Measurements from ENCODE around the gene TLX1. TPM values are rescaled to one million over a fixed set of nuclear protein-coding genes. Genes with fewer than 3 reads are reported as not detected.

Gene TLX1
- total RNA-seq, 1 donor from 2014 or later: not detected

GRCh38 chr10:101136007-101136707 is 5.1 kb downstream of the TLX1 start:
- intact Hi-C loops (cut with DNase I): no loop called here
- H3K27ac ChIP-seq: no peak overlapping the region
- H3K4me1 ChIP-seq: peaks cover 38% of the 10 kb centered on the region
- DNase-seq (ENCODE audit: extremely low spot score in 2 of 2): no peak
- TF ChIP-seq POLR2A (IDR thresholded peaks at IDR 0.05) (no peak), POLR2AphosphoS5 (IDR thresholded peaks at IDR 0.05; ENCODE audit: insufficient read depth in 1 of 2, low read depth in 1 of 2) (no peak), CTCF (IDR thresholded peaks at IDR 0.05) (no peak)
- no peaks in the 10 kb centered on the region for H3K36me3 ChIP-seq
- no peaks in the 10 kb centered on the region for H3K9me3 ChIP-seq
- H3K4me3 ChIP-seq: no peak overlapping the region
- peaks cover 27% of the 10 kb centered on the region for H3K27me3 ChIP-seq

GRCh38 chr10:101136708-101137121 is 5.6 kb downstream of the TLX1 start:
- intact Hi-C loops (cut with DNase I): no loop called here
- H3K4me1 ChIP-seq: peaks cover 33% of the 10 kb centered on the region

GRCh38 chr10:101137271-101137670 is 6.2 kb downstream of the TLX1 start:
- Histone ChIP-seq H3K36me3 (no peaks in the 10 kb centered on the region), H3K27me3 (peaks cover 34% of the 10 kb centered on the region), H3K27ac (no peak overlapping the region), H3K4me1 (peaks cover 28% of the 10 kb centered on the region), H3K4me3 (no peak overlapping the region), H3K9me3 (no peaks in the 10 kb centered on the region)
- intact Hi-C loops (cut with DNase I): no loop called here
- no peak for DNase-seq (ENCODE audit: extremely low spot score in 2 of 2)
- TF ChIP-seq POLR2AphosphoS5 (IDR thresholded peaks at IDR 0.05; ENCODE audit: insufficient read depth in 1 of 2, low read depth in 1 of 2) (no peak), POLR2A (IDR thresholded peaks at IDR 0.05) (no peak), CTCF (IDR thresholded peaks at IDR 0.05) (no peak)

More at GRCh38 chr10:101136708-101137121, 5.6 kb downstream of the TLX1 start:
- Histone ChIP-seq H3K9me3 (no peaks in the 10 kb centered on the region), H3K36me3 (no peaks in the 10 kb centered on the region), H3K27me3 (peaks cover 33% of the 10 kb centered on the region), H3K27ac (no peak overlapping the region), H3K4me3 (no peak overlapping the region)
- DNase-seq (ENCODE audit: extremely low spot score in 2 of 2): no peak
- TF ChIP-seq CTCF (IDR thresholded peaks at IDR 0.05) (no peak), POLR2A (IDR thresholded peaks at IDR 0.05) (no peak), POLR2AphosphoS5 (IDR thresholded peaks at IDR 0.05; ENCODE audit: insufficient read depth in 1 of 2, low read depth in 1 of 2) (no peak)

GRCh38 chr10:101138788-101139420 is 7.8 kb downstream of the TLX1 start:
- peaks cover 28% of the 10 kb centered on the region for H3K27me3 ChIP-seq
- no peak overlapping the region for H3K27ac ChIP-seq
- no peaks in the 10 kb centered on the region for H3K36me3 ChIP-seq
- no peak for DNase-seq (ENCODE audit: extremely low spot score in 2 of 2)
- peaks cover 28% of the 10 kb centered on the region for H3K4me1 ChIP-seq
- H3K4me3 ChIP-seq: no peak overlapping the region
- intact Hi-C loops (cut with DNase I): no loop called here
- TF ChIP-seq CTCF (IDR thresholded peaks at IDR 0.05): no peak
- no peak for TF ChIP-seq POLR2A (IDR thresholded peaks at IDR 0.05)
- TF ChIP-seq POLR2AphosphoS5 (IDR thresholded peaks at IDR 0.05; ENCODE audit: insufficient read depth in 1 of 2, low read depth in 1 of 2): no peak
- no peaks in the 10 kb centered on the region for H3K9me3 ChIP-seq

- DNase-seq (ENCODE audit: extremely low spot score in 2 of 2): no peak
These were observed 8.4 kb downstream of the TLX1 start for GRCh38 chr10:101139421-101139911.

More at GRCh38 chr10:101139421-101139911, 8.4 kb downstream of the TLX1 start:
- TF ChIP-seq CTCF (IDR thresholded peaks at IDR 0.05): no peak
- no peak for TF ChIP-seq POLR2A (IDR thresholded peaks at IDR 0.05)
- TF ChIP-seq POLR2AphosphoS5 (IDR thresholded peaks at IDR 0.05; ENCODE audit: insufficient read depth in 1 of 2, low read depth in 1 of 2): no peak
- Histone ChIP-seq H3K27ac (no peak overlapping the region), H3K4me1 (peaks cover 22% of the 10 kb centered on the region), H3K27me3 (peaks cover 27% of the 10 kb centered on the region), H3K4me3 (no peak overlapping the region), H3K36me3 (no peaks in the 10 kb centered on the region), H3K9me3 (no peaks in the 10 kb centered on the region)
- intact Hi-C loops (cut with DNase I): no loop called here
